Measurements from ENCODE around the gene KIF11.
"Not testable (repeated sequence)": the region's sequence is repeated elsewhere in the genome, so short reads cannot be mapped to it uniquely, and the experiment has no call there.

Gene KIF11

GRCh38 chr10:92592761-92593618 lies at the start of gene KIF11:
KIF11 (plus strand) TSS chr10:92593130; CDS start chr10:92593376, 246 bp downstream.
- peak; percentile 99 for DNase-seq

- peak; percentile 25 for DNase-seq
Measured at GRCh38 chr10:92544296-92544695, 48.6 kb upstream of the KIF11 start.

GRCh38 chr10:92545556-92545955 lies 47.4 kb upstream of the KIF11 start:
- DNase-seq: no peak

GRCh38 chr10:92547676-92548075 lies 45.3 kb upstream of the KIF11 start:
- DNase-seq: no peak

GRCh38 chr10:92550924-92551323 lies 42.0 kb upstream of the KIF11 start:
- DNase-seq: peak; percentile 18

- DNase-seq: peak; percentile 23
Measured at GRCh38 chr10:92552310-92552709, 40.6 kb upstream of the KIF11 start.

- DNase-seq: no peak
Measured at GRCh38 chr10:92553959-92554358, 39.0 kb upstream of the KIF11 start.

DNA sequence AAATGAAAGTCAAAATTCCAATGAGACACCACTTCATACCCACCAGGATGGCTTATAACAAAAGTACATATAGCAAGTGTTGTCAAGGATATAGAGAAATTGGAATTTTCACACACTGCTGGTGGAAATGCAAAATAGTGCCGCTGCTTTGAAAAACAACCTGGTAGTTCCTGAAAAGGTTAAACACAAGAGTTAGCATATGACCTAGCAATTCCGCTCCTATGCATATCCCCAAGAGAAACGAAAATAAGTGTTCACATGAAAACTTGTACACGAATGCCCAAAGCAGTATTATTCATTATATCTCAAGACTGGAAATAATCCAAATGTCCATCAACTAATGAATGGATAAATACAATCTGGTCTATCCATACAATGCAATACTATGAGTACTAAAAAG lies 33.9 kb upstream of the KIF11 start:
- no peak for DNase-seq

DNA sequence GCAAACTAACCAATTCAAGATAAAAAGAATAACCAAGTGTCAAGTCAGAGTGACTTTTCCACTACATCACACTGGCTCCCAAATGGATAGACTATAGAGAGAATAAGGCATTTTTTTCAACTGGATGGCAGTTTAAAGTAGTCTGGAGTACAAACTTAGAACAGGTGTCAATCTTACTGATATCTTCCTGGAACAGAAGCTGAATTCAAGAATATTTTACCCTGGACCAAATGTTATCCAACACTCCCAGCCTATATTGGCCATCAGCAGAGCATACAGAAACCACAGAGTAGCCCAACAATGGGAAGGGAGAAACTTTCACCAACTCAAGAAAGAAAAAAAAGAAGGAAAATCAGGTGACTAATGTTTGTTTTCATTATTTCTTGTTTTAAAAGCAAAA lies 30.5 kb upstream of the KIF11 start:
- DNase-seq: no peak

GRCh38 chr10:92567952-92568600 lies 24.9 kb upstream of the KIF11 start:
- DNase-seq: peak; percentile 13

DNA sequence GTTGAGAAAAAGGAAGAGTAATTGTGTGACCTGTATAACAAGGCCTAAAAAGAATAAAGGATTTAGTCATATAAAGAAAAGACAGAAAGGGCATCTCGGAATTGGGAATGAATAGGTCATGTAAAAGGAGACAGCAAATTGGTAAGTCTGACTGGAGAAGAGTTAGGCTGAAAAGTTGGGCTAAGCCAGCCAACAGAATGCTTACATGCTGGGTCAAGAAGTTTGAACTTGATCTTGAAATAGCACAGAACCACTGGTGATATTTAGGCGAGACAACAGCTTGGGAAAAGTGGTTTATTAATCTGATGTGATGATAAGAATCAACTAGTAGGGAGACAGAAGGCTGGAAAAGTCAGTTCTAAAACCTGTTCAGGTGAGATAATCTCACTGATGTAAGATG lies 23.9 kb upstream of the KIF11 start:
- no peak for DNase-seq

DNA sequence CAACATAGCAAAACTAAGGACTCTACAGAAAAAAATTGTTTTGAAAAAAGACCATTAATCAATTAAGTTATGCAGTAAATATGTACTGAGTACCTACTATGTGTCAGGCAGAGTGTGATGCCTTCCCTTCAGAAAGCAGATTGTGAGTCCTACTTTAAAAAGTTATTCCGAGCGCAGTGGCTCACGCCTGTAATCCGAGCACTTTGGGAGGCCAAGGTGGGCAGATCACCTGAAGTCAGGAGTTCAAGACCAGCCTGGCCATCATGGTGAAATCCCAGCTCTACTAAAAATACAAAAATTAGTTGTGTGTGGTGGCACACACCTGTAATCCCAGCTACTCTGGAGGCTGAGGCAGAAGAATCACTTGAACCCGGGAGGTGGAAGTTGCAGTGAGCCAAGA lies 23.3 kb upstream of the KIF11 start:
- DNase-seq: not testable (repeated sequence)

DNA sequence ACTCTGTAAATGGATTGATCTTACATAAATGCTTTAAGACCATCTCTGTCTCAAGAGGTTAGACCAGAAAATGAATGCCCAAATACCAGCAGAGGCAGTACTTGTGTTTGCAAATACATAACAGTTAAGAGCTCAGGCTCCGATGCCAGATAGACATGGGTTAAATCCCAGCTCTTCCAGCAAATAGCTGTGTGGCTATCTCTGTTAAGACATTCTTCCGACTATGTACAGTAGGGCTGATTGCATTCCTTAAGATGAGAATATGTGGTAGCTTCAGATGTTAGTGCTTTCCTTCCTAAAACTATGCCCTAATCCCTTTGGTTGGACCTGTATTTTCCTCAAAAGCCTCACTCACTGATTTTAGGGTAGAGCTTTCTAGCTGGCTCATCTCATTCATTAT lies 21.3 kb upstream of the KIF11 start:
- DNase-seq: no peak

DNA sequence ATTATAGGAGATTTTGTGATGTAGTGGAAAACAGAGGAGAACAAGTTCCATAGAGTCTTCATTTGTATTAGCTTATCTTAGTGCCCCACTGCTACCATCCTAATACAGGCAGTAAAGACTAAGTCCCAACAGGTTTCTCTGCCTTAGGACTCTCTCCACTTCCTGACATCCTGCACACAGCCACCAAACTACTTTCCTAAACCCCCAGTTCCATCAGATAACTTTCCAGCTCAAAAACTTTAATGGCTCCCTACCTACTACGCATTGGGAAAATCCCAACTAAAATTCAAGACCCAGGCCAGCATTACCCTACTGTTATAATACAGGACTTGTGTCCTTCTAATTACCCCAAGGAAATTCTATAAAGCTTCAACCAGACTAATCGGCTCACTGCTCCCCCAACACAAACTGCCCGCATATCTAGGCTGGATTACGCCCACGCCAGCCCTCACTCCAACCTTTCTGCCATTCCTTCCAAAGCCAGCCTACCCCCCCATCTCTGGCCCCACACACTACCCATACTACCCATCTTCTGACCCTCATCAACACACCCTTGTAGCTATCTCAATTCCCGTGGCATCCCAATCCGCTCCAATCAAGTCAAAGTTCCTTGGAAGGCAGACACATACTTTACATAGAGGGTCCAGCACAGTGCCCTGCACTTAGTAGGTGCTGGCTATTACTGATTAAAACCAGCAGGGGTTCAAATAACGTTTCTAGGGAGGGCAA lies 20.4 kb upstream of the KIF11 start:
- DNase-seq: no peak

- peak; percentile 70 for DNase-seq
Measured at GRCh38 chr10:92573091-92573797, 19.7 kb upstream of the KIF11 start.

DNA sequence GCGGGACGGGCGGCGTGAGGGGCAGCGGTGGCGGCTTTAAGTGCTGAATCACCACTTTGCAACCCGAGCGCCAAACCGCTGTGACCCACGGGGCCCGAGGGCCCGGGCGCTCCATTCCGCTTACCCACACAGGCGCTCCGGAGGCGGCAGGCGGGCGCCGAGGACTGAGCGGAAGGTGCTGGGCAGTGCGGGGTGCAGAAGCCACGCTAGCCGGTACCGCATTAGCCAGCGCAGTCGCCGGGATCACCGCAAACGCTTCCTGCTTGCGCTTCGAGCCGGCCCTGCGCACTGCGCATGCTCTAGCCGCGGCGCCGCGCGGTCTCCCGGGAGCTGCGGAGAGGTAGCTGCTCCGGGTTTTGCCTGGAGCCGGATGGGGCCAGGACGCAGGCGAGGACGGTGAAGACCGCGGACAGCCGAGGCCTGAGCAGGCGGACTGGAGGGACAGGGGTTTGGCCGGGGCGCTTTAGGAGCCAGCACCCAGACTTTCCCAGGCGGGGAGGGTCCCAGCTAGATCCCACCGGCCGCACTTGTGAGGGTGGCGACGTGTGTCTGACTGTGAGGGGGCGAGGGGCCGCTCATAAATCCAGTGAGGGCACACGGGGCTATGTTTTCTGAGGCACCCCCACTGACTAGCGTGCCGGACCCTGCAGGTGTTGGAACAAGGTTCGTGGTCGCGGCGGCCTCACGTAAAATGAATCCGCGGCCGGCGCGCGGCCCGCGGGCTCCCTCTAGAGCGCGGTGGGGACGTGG lies 19.0 kb upstream of the KIF11 start, which contains the start of gene IDE:
Gene IDE, minus strand, starts transcription at position 296 of the 750 bp plus-strand sequence. Its CDS starts 74 bp downstream, at position 222.
- DNase-seq: peak; percentile 95

DNA sequence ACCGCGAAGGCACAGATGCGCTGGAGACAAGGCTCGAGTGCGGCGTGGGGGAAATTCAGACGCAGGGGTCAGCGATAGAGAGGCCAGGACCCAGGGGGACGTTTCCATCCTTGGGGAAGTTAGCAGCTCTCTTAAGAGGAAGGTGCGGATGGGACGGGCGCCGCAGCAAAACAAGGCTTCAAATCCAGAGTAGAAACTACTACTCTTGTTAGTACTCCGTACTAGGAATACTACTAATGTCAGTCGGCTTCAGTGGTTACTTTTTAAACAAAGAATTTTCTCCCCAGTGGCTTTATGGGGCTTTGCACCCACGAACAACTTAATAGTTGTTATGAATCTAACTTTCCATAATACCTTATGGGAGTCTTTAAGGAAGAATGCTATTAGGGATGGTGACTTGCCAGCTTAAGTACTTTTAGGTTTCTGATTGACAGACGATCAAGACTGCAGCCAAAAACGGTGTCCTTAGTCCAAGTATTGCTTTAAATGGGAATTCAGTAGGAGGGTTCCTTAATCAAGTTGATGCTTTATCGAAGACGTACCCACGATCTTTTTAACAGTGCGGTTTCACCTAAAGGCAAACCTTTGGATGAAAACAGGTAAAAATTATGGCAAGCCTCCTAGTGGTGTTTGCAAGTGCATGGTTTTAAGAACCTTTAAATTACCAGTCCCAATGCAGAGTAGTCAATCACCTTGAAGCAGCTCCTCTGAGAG lies 18.2 kb upstream of the KIF11 start:
- peak; percentile 75 for DNase-seq

DNA sequence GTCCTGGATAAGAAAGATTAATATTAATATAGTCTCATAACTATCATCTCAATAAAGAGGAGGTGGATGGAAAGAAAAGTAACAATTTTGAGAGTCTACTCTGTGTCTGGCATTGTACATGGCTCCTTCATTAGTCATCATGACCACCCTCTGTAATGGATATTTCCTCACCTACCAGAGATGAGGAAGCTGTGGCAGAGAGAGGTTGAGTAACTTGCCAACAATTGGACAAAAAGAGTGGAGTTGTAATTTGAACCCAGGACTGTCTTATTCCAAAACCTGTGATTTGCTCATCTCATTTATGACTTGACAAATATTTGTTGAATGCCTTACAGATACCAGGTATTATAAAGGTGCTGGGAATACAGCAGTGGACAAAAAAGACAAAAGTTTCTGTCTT lies 17.0 kb upstream of the KIF11 start:
- peak; percentile 8 for DNase-seq

DNA sequence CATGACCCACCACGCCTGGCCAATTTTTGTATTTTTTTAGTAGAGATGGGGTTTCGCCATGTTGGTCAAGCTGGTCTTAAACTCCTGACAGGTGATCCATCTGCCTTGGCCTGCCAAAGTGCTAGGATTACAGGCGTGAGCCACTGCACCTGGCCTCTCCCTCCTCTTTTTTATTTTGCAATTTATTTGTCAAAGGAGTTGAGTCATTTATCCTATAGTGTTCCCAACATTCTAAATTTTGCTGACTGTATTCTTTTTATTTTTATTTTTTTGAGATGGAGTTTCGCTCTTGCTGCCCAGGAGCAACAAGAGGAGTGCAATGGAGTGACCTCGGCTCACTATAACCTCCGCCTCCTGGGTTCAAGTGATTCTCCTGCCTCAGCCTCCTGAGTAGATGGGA lies 10.6 kb upstream of the KIF11 start:
- not testable (repeated sequence) for DNase-seq

DNA sequence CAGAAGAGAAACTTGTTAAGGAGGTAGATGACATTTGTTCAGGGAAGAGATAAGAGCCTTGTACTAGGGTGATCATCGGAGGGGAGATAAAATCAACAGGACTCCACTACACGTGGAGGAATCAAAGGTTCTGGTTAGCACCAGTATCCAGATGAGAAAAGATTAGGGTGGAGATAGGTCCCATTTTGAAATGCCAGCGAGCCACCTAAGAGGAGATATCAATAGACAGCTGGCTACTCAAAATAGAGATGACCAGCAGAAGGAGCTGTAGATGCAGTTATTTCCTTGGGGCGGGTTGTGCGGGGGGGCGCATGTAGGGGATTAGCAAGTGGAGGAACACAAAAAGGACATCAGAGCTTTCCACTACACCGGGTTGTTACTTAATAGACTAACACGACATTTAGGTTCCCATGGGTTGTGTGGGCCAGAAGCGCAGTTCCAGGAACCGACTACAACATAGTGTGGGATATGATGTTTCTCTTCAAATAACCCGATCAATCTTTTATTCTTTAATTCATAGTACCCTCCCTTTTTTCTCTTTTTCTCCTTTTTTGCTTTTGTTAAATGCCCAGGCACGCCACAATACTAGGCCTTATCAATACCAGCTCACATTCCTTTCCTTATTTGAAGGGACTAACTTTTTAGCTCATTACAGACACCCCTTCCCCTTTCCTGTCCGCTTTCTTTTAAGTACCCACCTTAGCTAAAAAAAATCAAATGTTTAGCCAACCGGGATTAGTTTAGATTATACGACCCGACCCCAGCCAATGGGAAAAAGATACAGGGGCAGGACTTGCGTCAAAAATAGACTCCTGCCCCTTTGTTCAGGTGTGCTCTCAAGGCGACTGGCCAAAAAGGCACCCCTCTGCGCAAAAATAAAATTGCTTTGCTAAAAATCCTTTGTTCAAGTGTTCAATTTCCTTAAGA lies 2.0 kb upstream of the KIF11 start:
- peak; percentile 43 for DNase-seq

All from DMS53 (cell line).